HG03342 (cell line): ENCODE results near the gene ALOX12.
"Not testable (repeated sequence)": the region's sequence is repeated elsewhere in the genome, so short reads cannot be mapped to it uniquely, and the experiment has no call there.

Experiments used
- ATAC-seq: cut with Tn5 transposase; IDR thresholded peaks from one replicate; pipeline ENCODE4 v1.9.1; 2021; ENCODE audit warnings: mild to moderate bottlenecking, moderate library complexity; ENCODE audit not compliant: unreplicated experiment

ALOX12 gene, protein sequence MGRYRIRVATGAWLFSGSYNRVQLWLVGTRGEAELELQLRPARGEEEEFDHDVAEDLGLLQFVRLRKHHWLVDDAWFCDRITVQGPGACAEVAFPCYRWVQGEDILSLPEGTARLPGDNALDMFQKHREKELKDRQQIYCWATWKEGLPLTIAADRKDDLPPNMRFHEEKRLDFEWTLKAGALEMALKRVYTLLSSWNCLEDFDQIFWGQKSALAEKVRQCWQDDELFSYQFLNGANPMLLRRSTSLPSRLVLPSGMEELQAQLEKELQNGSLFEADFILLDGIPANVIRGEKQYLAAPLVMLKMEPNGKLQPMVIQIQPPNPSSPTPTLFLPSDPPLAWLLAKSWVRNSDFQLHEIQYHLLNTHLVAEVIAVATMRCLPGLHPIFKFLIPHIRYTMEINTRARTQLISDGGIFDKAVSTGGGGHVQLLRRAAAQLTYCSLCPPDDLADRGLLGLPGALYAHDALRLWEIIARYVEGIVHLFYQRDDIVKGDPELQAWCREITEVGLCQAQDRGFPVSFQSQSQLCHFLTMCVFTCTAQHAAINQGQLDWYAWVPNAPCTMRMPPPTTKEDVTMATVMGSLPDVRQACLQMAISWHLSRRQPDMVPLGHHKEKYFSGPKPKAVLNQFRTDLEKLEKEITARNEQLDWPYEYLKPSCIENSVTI

DNA sequence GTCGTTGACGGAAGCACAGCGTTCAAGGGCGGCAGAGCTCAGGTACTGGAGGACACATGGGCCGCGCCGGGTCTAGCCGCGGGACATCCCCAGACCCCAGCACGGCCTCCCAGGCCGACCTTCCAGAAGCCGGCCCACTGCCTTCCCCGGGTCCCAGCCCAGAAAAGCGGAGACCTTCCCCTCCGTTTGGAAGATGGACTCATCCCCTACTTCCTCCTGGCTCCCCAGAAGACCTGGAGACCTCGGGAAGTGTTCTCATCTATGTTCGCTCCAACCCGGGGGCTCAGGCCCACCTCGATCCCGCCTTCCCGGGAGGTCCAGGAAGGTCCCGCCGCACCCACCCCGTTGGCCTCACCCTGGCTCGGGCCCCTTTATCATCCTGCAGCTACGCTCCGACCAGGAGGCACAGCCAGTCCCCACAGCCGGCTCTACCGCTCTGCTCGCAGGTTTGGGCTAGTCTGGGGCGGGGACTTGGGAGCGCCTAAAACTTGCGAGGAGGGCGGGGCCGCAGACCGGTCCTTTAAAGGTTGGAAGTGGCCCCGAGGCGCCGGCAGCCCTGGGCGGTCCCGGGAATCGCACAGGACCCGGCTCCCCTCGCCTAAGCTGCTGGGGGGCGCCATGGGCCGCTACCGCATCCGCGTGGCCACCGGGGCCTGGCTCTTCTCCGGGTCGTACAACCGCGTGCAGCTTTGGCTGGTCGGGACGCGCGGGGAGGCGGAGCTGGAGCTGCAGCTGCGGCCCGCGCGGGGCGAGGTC is at the start of gene ALOX12:
ALOX12 (plus strand) TSS at position 550 of the 756 bp plus-strand sequence; CDS start at position 619, 69 bp downstream.
- no peak for ATAC-seq

DNA sequence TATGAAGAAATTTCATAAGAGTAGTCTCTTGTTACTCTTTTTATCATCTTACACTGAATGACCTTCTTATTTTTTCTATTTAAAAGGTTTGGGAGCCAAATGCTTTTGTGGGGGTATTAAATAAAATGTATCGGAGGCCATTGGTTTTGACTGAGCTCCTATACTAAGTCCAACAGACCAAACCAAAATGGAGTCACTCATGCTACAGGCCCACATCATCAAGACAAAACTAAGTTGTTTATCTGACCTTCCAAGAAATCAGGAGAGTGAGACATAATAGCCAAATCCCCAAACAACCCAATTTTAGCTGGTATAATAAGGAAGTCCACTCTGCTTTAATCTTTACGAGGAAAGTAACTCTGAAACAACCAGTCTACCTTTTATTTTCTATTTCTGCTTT is 48.1 kb upstream of the ALOX12 start:
- ATAC-seq: no peak

DNA sequence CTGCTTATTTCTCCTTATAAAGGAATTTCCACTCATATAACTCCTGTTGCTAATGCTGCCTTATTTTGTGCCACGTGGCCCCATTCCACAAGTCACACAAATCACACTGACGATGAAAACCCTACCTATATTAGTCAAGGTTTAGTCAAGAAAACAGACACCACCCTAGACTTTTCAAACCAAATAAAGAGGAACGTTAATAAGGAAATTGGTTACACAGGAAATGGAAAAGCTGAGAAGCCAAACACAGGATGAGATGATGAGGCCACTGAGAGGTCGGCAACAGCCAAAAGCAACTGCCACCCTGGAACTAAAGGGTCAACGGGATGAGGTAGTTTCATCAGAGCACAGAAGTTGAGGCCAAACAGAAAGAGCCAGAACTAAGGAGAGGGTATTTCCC is 47.3 kb upstream of the ALOX12 start:
- no peak for ATAC-seq

DNA sequence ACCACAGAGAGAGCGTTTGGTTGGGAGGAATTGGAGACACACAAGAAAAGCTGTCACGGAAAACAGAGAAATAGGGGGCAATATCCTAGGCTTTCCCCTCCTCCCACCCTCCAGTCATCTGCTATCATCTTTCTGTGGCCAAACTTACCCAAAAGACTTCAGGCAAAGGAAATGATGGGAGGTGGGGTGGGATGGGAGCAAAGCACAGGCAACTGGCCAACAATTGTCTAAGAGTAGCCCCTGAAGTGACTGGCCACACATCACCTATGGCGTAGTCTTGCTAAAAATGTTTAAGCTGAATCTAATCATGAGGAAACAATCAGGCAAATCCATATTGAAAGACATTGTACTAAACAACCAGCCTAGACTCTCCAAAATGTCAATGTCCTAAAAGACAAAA is 46.9 kb upstream of the ALOX12 start:
- no peak for ATAC-seq

DNA sequence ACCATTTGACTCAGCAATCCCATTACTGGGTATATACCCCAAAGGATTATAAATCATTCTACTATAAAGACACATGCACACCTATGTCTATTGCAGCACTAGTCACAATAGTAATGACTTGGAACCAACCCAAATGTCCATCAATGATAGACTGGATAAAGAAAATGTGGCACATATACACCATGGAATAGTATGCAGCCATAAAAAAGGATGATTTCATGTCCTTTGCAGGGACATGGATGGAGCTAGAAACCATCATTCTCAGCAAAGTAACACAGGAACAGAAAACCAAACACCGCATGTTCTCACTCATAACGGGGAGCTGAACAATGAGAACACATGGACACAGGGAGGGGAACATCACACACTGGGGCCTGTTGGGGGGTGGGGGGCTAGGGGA is 44.9 kb upstream of the ALOX12 start:
- ATAC-seq: not testable (repeated sequence)

DNA sequence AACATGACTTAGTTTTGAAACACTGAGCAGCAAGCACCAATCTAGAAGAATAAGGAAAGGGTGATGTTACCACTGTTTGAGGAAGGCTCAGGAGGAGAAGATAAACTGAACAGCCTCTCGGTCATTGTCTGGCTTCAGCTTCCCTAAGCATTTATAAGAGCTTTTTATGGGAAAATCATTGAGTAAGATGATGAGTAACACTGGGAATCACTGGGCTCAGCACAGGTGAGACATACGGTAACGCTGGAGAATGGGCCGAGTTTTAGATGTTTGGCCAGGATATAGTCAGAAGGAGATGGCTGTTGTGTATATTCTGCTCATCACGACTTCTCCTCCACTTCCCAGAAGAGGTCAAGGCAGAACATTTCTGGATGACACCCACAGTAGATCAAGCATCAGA is 42.2 kb upstream of the ALOX12 start:
- ATAC-seq: no peak

DNA sequence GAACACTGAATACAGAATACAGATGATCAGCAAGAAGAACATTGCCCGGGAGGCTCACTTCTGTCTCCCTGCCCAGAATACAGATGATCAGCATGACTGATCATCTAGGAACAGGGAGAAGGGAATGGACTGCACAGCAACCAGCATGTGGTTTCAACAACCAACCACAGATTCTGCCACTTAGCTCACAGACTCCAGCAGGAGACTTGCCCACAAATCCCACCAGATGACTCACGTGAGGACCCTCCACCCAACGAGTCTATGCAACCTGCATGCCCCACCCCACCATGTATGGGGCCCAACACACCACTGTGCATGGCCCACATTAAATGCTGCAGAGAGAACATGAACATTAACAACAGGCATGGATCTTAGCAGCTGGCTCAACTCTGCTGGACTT is 36.1 kb upstream of the ALOX12 start:
- no peak for ATAC-seq

DNA sequence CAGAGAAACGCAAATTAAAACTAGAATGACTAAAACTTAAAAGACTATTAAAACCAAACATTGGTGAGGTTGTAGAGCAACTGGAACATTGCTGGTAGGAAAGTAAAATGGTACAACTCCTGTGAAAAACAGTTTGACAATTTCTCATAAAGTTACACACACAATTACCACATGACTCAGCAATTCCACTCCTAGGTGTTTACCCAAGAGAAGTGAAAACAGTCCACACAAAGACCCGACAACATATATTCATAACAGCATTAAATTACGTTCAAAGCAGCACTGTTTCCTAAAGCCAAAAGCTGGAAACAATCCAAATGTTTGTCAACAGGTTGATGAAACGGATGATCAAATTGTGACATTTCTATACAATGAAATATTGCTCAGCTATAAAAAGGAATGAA is 26.5 kb upstream of the ALOX12 start:
- no peak for ATAC-seq

DNA sequence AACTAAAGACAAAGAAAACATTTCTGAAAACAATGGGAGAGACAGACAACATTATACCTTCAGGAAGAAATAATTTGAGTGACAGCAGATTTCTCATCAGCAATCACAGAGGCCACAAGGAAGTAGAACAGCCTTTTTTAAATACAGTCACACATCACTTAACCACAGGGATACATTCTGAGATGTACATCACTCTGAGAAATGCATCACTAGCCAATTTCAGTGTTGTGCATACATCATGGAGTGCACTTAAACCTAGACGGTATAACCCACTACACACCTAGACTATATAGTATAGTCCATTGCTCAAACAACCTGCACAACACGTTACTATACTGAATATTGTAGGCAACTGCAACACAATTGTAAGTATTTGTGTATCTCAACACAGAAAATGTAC is 24.9 kb upstream of the ALOX12 start:
- no peak for ATAC-seq

DNA sequence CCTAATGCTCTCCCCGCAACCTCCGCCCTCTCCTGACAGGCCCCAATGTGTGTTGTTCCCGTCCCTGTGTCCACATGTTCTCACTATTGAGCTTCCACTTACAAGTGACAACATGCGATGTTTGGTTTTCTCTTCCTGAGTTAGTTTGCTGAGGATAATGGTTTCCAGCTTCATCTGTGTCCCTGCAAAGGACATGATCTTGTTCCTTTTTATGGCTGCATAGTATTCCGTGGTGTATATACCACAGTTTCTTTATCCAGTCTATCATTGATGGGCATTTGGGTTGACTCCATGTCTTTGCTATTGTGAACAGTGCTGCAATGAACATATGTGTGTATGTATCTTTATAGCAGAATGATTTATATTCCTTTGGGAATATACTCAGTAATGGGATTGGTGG is 16.4 kb upstream of the ALOX12 start:
- ATAC-seq: not testable (repeated sequence)

DNA sequence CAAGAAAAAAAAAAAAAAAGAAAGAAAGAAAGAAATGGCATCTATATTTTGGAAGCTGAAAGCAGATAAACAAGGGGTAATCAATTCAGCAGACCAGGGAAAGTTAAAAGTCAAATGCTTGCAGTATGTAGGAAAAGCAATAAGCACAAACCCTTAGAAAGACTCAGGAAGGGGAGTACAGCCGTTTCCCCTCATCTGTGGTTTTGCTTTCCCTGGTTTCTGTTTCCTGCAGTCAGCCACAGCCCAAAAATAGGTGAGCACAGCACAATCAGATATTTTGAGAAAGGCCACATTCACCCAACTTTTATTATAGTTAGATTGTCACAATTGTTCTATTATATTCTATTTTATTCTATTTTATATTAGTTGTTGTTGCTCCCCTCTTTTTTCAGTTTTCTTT is 14.4 kb upstream of the ALOX12 start:
- ATAC-seq: no peak

DNA sequence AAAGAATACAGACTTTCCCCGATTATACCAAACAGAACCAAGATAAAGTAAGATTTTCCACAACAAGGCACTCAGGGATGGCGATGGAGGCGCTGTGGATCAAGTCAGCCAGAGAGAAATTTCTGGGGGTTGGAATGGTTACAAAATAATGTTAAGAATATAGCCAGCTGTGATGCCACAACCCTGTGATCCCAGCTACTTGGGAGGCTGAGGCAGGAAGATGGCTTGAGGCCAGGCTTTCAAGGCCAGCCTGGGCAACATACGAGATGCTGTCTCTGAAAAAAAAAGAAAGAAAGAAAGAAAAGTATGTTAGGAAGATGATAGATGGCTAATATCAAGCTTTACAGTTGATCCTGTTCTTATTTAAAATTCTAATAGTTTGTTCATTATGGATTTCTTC is 10.6 kb upstream of the ALOX12 start:
- ATAC-seq: no peak

DNA sequence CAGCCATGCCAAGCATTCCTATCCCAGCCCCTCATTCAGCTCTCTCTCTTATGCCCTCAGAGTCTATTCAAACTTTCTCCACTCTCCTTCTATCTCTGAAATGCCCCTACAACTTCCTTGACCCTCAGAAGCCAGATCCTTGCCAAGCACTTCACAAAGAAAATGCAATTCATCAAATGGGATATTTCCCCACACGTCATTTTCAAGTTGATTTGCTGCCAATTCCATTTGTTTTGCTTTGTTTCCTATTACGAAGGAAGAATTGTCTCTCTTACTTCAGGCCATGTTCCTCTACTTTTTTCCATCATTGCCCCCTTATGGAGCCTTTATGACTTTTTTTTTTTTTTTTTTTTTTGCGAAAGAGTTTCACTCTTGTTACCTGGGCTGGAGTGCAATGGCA is 9.2 kb upstream of the ALOX12 start:
- ATAC-seq: no peak

DNA sequence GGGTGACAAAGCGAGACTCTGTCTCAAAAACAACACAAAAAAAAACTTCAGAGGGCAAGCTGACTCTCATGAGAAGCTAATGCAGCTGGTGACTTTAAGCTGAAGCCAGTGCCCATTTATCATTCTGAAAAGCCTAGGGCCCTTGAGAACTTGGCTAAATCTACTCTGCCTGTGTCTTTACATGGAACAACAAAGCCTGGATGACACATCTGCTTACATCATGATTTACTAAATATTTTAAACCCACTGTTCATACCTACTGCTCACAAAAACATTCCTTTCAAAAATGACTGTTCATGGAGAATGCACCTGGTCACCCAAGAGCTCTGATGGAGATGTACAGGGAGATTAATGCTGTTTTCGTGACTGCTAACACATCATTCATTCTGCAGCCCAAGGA is 6.1 kb upstream of the ALOX12 start:
- no peak for ATAC-seq

DNA sequence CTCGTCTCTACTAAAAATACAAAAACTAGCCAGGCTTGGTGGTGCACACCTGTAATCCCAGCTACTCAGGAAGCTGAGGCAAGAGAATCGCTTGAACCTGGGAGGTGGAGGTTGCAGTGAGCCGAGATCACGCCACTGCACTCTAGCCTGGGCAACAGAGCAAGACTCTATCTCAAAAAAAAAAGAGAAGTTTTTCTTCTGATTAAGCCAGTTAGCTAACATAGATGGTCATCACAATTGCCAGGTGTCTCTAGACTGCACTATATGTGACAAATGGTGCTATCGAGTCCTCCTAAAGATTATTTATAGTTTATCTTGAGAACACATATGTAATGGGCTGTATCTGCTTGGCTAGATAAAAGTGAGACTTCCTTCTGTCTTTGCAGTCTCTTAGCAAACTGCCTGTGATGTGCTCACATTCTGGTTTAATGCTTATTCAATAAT is 2.2 kb upstream of the ALOX12 start:
- ATAC-seq: not testable (repeated sequence)

DNA sequence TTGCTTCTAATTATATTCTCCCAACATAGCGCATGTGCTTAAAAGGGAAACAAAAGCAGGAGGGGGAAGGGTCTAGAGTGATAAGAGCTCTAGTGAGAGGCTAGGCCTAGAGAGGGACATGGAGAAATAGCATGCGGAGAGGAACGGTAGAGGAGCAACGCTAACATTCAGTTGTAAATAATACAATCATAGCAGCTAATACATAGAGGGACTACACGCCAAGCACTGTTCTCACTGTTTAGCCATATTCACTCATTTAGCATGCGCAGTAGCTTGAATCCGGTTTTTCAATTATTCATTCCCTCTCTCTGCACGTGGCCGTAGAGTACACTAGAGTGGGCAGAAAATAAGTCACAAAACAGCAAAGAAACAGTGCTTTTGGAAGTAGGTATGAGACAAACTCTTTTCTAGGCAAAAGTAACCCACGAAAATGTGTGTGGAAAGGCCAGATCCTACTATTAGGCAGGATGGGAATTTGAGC is 1.7 kb upstream of the ALOX12 start:
- ATAC-seq: no peak

DNA sequence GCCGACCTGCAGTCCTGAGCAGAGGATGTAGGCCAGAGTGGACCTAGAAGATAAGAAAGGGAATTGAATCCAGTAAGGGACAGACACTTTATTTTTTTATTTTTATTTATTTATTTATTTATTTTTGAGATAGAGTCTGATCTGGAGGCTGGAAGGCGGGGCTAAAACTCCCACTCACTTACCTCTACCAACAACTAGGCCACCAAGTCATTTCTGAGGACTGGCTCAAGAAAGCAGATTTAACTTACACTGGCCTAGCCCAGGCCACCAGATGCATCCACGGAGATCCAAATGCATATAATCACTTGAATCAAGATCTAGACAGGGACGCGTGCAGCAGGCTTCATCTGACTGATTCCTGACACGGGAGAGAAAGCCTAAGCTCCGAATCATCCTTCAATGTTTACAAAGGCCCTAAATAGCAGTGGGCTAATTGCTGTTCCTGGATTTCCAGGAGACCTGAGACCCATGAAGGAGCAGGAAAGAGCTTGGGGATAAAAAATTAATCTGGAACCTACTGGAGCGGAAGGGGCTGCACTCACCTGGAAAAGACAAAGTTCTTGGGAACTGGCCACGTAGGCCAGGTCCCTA is 1.1 kb upstream of the ALOX12 start:
- no peak for ATAC-seq

DNA sequence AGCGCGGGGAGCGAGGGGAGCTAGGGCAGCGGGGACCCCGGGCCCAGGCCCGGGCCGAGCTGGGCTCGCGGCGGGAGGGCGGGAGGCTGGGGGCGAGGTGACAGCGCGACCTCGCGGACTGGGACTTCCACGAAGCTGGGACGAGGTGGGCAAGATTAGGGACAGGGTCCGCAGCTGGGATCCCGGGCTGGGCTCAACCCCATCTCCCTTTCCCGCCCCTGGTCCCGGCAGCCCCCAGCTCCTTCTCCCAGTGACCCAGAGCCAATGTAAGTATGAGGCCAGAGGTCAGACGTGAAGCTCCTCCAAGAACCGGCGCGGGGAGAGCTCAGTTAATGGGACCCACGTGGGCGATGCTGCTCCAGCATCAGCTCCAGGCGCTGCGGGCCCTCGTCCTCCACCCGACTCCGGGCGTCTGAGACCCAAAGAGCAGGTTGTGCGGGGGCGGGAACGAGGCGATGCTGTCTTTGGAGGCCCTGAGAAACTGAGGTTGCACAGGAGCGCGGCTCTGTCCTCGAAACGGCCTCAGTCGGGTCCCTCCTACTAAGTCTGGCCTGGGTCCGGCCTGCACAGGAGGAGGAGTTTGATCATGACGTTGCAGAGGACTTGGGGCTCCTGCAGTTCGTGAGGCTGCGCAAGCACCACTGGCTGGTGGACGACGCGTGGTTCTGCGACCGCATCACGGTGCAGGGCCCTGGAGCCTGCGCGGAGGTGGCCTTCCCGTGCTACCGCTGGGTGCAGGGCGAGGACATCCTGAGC is 585 bp downstream of the ALOX12 start:
- no peak for ATAC-seq

DNA sequence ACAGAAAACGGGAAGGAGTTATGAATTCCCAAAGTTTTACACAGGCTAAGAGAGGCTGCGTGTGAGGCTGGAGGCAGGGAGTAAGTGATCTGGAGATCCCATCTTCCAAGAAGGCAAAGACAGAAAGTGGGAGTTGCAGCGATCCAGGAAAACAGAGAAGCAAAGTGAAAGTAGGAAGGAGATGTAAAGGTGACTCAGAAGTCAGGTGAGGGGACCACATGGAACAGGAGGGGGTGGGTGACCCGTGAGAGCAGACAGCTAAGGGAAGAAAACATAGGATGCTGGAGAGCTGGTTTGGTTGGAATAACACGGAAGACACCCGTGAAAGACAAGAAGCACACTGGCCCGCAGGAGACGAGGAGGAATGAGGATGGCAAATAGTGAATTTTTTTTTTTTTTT is 1.3 kb downstream of the ALOX12 start:
- ATAC-seq: no peak

DNA sequence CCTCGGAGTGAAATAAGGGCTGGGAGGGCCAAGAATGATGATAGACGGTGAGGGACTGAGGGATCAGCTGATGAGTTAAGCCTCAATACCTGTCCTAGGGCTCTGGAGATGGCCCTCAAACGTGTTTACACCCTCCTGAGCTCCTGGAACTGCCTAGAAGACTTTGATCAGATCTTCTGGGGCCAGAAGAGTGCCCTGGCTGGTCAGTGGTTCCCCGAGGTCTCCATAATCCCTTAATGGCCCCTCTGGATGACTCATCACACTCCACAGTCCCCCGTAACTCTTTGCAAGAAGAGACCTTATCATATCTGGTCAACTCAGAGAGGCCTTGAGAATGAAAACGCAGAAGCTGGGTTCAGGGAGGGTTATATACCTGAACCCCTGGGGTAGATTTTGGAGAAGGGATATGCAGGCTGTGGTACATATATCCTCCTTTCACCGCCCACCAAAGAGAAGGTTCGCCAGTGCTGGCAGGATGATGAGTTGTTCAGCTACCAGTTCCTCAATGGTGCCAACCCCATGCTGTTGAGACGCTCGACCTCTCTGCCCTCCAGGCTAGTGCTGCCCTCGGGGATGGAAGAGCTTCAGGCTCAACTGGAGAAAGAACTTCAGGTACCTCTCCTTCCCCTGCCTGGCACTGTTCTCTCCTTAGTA is 3.1 kb downstream of the ALOX12 start:
- ATAC-seq: no peak
